Activated CD8-positive, alpha-beta memory T cell treated with anti-CD3 and anti-CD28 coated beads, Interleukin-2, amount 50 U/mL, for 1 hour (primary cell): ENCODE measurements around the gene HMGXB3.
"Not testable (repeated sequence)": the region's sequence is repeated elsewhere in the genome, so short reads cannot be mapped to it uniquely, and the experiment has no call there.

Experiments used
- DNase-seq: peaks from one replicate; pipeline ENCODE4 v3.0.0-alpha.2; 2020; ENCODE audit errors: extremely low read depth

HMGXB3 gene

GRCh38 chr5:150022158-150022531 is 21.6 kb downstream of the HMGXB3 start:
- no peak for DNase-seq

- DNase-seq = no peak
These were observed 22.1 kb downstream of the HMGXB3 start for GRCh38 chr5:150022681-150023080.

- no peak for DNase-seq
These were observed 22.6 kb downstream of the HMGXB3 start for GRCh38 chr5:150023136-150023535.

GRCh38 chr5:150024346-150024984 is 23.9 kb downstream of the HMGXB3 start:
- no peak for DNase-seq

- DNase-seq = no peak
These were observed 26.2 kb downstream of the HMGXB3 start for GRCh38 chr5:150026682-150027172.

- DNase-seq = not testable (repeated sequence)
These were observed 27.5 kb downstream of the HMGXB3 start for GRCh38 chr5:150028047-150028446.

- DNase-seq = no peak
These were observed 32.8 kb downstream of the HMGXB3 start for GRCh38 chr5:150033334-150033733.

GRCh38 chr5:150034662-150035061 is 34.1 kb downstream of the HMGXB3 start:
- DNase-seq = no peak

GRCh38 chr5:150035139-150035895 is 34.8 kb downstream of the HMGXB3 start:
- no peak for DNase-seq

- no peak for DNase-seq
These were observed 36.0 kb downstream of the HMGXB3 start for GRCh38 chr5:150036513-150036912.

GRCh38 chr5:150038547-150038946 is 38.0 kb downstream of the HMGXB3 start:
- no peak for DNase-seq

GRCh38 chr5:150042459-150042858 is 41.9 kb downstream of the HMGXB3 start:
- no peak for DNase-seq

- no peak for DNase-seq
These were observed 43.3 kb downstream of the HMGXB3 start for GRCh38 chr5:150043657-150044328.

- no peak for DNase-seq
These were observed 43.8 kb downstream of the HMGXB3 start for GRCh38 chr5:150044329-150044681.

GRCh38 chr5:150044712-150045111 is 44.2 kb downstream of the HMGXB3 start:
- DNase-seq = no peak

- no peak for DNase-seq
These were observed 45.0 kb downstream of the HMGXB3 start for GRCh38 chr5:150045549-150045948.

- no peak for DNase-seq
These were observed 45.5 kb downstream of the HMGXB3 start for GRCh38 chr5:150046031-150046430.

GRCh38 chr5:150050172-150050811 is 49.8 kb downstream of the HMGXB3 start:
- not testable (repeated sequence) for DNase-seq

GRCh38 chr5:150051657-150052195 is 51.2 kb downstream of the HMGXB3 start:
- DNase-seq = no peak

- no peak for DNase-seq
These were observed 51.9 kb downstream of the HMGXB3 start for GRCh38 chr5:150052226-150052955.

GRCh38 chr5:150052956-150053712 is 52.6 kb downstream of the HMGXB3 start:
- DNase-seq = no peak
